GM12873 (cell line): ENCODE measurements around the gene SVIP.

Experiments
- TF ChIP-seq, protein P1 (sequence below): IDR thresholded peaks from 2 replicates; pipeline ENCODE4 v1.5.1; 2012; ENCODE audit warnings: low read depth, mild to moderate bottlenecking, moderate library complexity, low read length, control low read depth; ENCODE audit not compliant: insufficient read depth; ENCODE audit errors: missing control alignments

The SVIP gene

GRCh38 chr11:22851477-22851876 lies 21.9 kb upstream of the SVIP start:
- TF ChIP-seq, protein P1, sequence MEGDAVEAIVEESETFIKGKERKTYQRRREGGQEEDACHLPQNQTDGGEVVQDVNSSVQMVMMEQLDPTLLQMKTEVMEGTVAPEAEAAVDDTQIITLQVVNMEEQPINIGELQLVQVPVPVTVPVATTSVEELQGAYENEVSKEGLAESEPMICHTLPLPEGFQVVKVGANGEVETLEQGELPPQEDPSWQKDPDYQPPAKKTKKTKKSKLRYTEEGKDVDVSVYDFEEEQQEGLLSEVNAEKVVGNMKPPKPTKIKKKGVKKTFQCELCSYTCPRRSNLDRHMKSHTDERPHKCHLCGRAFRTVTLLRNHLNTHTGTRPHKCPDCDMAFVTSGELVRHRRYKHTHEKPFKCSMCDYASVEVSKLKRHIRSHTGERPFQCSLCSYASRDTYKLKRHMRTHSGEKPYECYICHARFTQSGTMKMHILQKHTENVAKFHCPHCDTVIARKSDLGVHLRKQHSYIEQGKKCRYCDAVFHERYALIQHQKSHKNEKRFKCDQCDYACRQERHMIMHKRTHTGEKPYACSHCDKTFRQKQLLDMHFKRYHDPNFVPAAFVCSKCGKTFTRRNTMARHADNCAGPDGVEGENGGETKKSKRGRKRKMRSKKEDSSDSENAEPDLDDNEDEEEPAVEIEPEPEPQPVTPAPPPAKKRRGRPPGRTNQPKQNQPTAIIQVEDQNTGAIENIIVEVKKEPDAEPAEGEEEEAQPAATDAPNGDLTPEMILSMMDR: no peak

DNA sequence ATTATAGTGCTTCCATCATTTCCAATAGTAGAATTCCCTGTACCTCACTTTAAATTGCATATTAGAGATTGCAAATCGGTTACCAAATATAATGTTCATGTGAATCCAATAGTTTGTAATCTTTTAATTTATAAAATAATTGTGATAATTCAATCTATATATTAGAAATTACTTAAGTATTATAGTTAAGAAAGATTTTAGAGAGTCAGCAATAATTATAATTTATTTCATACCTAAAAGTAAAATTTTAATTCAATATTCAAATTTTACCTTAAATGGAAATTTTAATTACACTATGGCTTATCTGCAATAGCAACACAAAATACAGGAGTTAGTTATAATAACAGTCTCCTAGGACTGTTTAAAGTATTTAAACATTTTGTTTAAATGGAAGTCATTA lies 17.1 kb upstream of the SVIP start:
- TF ChIP-seq, protein P1: no peak

DNA sequence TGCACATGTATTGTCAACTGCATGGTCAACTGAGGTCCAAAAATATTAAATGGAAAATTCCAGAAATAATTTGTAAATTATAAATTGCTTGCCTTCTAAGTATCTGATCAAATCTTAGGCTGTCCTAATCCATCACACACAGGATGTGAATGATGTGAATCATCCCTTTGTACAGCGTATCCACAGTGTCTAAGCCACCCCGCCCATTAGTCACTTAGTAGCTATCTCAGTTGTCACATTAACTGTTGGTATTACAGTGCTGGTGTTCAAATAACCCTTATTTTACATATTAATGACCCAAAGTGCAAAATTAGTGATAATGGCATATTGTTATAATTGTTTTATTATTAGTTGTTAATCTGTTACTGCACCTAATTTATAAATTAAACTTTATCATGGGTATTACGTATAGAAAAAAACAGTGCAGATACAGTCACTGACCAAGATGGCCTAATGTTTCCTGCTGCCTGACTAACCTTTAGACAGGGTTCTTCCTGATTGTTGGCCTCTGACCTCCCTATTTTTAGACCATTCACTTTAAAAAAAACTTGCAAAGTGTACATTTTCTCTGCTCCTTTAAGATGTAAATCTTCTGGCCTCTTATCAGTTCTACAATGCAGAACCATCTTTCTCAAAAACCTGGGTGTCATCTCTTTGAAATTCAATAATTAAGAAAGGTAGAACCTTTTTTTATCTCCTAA lies 2.9 kb upstream of the SVIP start:
- TF ChIP-seq, protein P1: no peak

DNA sequence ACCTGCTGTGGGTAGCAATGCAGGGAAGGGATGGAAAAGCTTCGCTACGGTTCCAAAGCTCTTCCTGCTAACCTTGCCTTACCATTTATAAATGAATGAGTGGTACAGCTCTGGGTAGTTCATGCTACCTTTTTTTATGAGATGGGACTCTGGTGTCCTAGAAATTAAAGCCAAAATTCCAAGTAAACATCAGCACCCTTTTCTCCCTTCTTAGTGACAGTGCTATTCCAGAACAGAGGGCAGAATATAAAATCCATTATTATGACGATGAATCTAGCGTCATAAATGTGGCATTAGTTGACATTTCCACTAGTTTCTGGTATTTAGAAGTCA lies 447 bp upstream of the SVIP start:
- TF ChIP-seq, protein P1: no peak

DNA sequence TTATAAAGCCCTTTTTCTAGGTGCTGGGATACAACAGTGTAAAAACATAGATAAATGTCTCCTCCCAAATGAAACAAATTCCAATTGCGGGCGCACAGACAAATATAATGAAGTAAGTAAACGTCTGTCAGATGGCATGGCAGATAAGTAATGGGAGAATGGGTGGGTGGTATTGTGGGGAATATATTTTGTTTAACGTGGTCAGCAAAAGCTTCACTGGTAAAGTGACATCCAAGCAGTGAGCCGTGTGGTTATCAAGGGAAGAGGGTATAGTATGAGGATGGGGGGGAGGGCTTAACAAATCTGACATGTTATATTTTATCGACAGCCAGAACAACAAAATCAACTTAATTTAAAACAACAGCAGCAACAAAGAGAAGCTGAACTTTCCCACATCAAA lies 1.2 kb downstream of the SVIP start:
- TF ChIP-seq, protein P1: no peak

DNA sequence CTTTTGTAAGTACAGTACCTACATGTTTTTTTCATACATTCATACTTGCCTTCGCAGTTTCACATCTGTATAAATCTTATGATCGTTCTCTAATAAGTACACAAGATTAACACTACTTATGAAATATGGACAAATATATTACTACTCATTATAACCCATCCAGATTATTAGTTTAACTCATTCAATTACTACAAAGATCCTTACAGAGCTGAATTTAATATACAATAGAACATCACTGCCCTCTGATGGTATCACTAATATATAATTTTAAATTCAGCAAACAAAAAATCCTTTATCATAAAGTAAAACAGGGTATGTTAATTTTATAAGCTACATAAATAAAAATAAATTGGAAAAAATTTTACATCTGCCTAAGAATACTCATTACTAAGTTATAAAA lies 7.4 kb downstream of the SVIP start:
- TF ChIP-seq, protein P1: no peak

GRCh38 chr11:22809893-22810292 lies 19.7 kb downstream of the SVIP start:
- TF ChIP-seq, protein P1: no peak
